SJSA1 (cell line): ENCODE data around the gene CEP164. TPM values are rescaled to one million over a fixed set of nuclear protein-coding genes. Genes with fewer than 3 reads are reported as not detected.
A peak's percentile ranks its signal among the peaks of the same experiment; 100 is the strongest.
"Not testable (repeated sequence)": the region's sequence is repeated elsewhere in the genome, so short reads cannot be mapped to it uniquely, and the experiment has no call there.

Experiments used
- DNase-seq, 2 experiments: peaks; one replicate each; pipeline ENCODE4 v3.0.0-alpha.2; 2015 to 2020; ENCODE audit warnings: low spot score in 2 of 2, low read depth in 1 of 2
- H3K27ac ChIP-seq: fragments of 250-450 bp; sonication (Bioruptor Pico); 2 replicates; pipeline ENCODE4 v1.5.1; 2020; ENCODE audit warnings: mild to moderate bottlenecking, moderate library complexity
- H3K27me3 ChIP-seq: fragments of 250-450 bp; sonication (Bioruptor Pico); replicated peaks from 2 replicates; pipeline ENCODE4 v1.5.1; 2020; ENCODE audit warnings: mild to moderate bottlenecking, moderate library complexity
- H3K36me3 ChIP-seq: fragments of 250-450 bp; sonication (Bioruptor Pico); 2 replicates; pipeline ENCODE4 v1.5.1; 2020; ENCODE audit warnings: mild to moderate bottlenecking
- H3K4me1 ChIP-seq: fragments of 250-450 bp; sonication (Bioruptor Pico); replicated peaks from 2 replicates; pipeline ENCODE4 v1.6.1; 2021; ENCODE audit warnings: mild to moderate bottlenecking
- H3K4me3 ChIP-seq: fragments of 250-450 bp; sonication (Bioruptor Pico); 2 replicates; pipeline ENCODE4 v1.5.1; 2020; ENCODE audit warnings: mild to moderate bottlenecking
- H3K9me3 ChIP-seq: fragments of 250-450 bp; sonication (Bioruptor Pico); replicated peaks from 2 replicates; pipeline ENCODE4 v1.5.1; 2020; ENCODE audit warnings: mild to moderate bottlenecking
- total RNA-seq: library from RNA; depleted of rRNA; stranded (reverse); fragments of >200 nt; shearing (Covaris generic); gene quantifications from 2 replicates; pipeline ENCODE4 v1.2.3, GENCODE V29; 2014

Gene CEP164
- total RNA-seq, 1 experiment from 2014 or later, result 24.8 TPM

GRCh38 chr11:117442869-117443239 lies 115.2 kb downstream of the CEP164 start:
- Histone ChIP-seq H3K36me3 (no peaks in the 10 kb centered on the region), H3K27me3 (no peaks in the 10 kb centered on the region), H3K4me1 (peaks cover 10% of the 10 kb centered on the region), H3K27ac (no peak overlapping the region), H3K9me3 (no peaks in the 10 kb centered on the region), H3K4me3 (no peak overlapping the region)
- DNase-seq, result no peak

- Histone ChIP-seq H3K27me3 (no peaks in the 10 kb centered on the region), H3K4me1 (peaks cover 16% of the 10 kb centered on the region), H3K4me3 (no peak overlapping the region), H3K27ac (no peak overlapping the region), H3K36me3 (no peaks in the 10 kb centered on the region), H3K9me3 (no peaks in the 10 kb centered on the region)
- peak; percentile 52 to 69 for DNase-seq
These were observed 115.9 kb downstream of the CEP164 start for GRCh38 chr11:117443266-117444186.

- Histone ChIP-seq H3K27ac (no peak overlapping the region), H3K9me3 (no peaks in the 10 kb centered on the region), H3K36me3 (no peaks in the 10 kb centered on the region), H3K4me3 (no peak overlapping the region), H3K27me3 (no peaks in the 10 kb centered on the region), H3K4me1 (peaks cover 24% of the 10 kb centered on the region)
- DNase-seq, result no peak
These were observed 116.6 kb downstream of the CEP164 start for GRCh38 chr11:117444256-117444655.

- H3K4me3 ChIP-seq, result no peak overlapping the region
- H3K27ac ChIP-seq, result no peak overlapping the region
- peaks cover 31% of the 10 kb centered on the region for H3K4me1 ChIP-seq
- DNase-seq, result no peak
- H3K9me3 ChIP-seq, result no peaks in the 10 kb centered on the region
- no peaks in the 10 kb centered on the region for H3K27me3 ChIP-seq
- no peaks in the 10 kb centered on the region for H3K36me3 ChIP-seq
These were observed 117.3 kb downstream of the CEP164 start for GRCh38 chr11:117444711-117445658.

GRCh38 chr11:117449111-117449693 lies 121.5 kb downstream of the CEP164 start:
- H3K36me3 ChIP-seq, result no peaks in the 10 kb centered on the region
- H3K27me3 ChIP-seq, result no peaks in the 10 kb centered on the region
- DNase-seq, result peak; percentile 84 to 87

GRCh38 chr11:117453886-117454563 lies 126.4 kb downstream of the CEP164 start:
- DNase-seq, result no peak
- H3K27me3 ChIP-seq, result no peaks in the 10 kb centered on the region
- no peak overlapping the region for H3K4me3 ChIP-seq
- peaks cover 15% of the 10 kb centered on the region for H3K4me1 ChIP-seq
- H3K36me3 ChIP-seq, result no peaks in the 10 kb centered on the region
- no peaks in the 10 kb centered on the region for H3K9me3 ChIP-seq
- no peak overlapping the region for H3K27ac ChIP-seq

More at GRCh38 chr11:117449111-117449693, 121.5 kb downstream of the CEP164 start:
- Histone ChIP-seq H3K9me3 (no peaks in the 10 kb centered on the region), H3K4me3 (no peak overlapping the region), H3K27ac (peak overlapping the region; percentile 53), H3K4me1 (peaks cover 28% of the 10 kb centered on the region)

GRCh38 chr11:117454564-117454917 lies 126.9 kb downstream of the CEP164 start:
- no peak overlapping the region for H3K27ac ChIP-seq
- no peak for DNase-seq
- H3K4me3 ChIP-seq, result no peak overlapping the region
- peaks cover 10% of the 10 kb centered on the region for H3K4me1 ChIP-seq
- H3K27me3 ChIP-seq, result no peaks in the 10 kb centered on the region
- H3K36me3 ChIP-seq, result no peaks in the 10 kb centered on the region
- H3K9me3 ChIP-seq, result no peaks in the 10 kb centered on the region

GRCh38 chr11:117456027-117456720 lies 128.5 kb downstream of the CEP164 start:
- Histone ChIP-seq H3K36me3 (no peaks in the 10 kb centered on the region), H3K9me3 (no peaks in the 10 kb centered on the region), H3K4me1 (no peaks in the 10 kb centered on the region), H3K27me3 (no peaks in the 10 kb centered on the region), H3K27ac (no peak overlapping the region), H3K4me3 (no peak overlapping the region)
- DNase-seq, result no peak

GRCh38 chr11:117456721-117457029 lies 129.0 kb downstream of the CEP164 start:
- not testable (repeated sequence) for H3K27me3 ChIP-seq, H3K4me3 ChIP-seq, DNase-seq, H3K27ac ChIP-seq, H3K9me3 ChIP-seq, H3K36me3 ChIP-seq, H3K4me1 ChIP-seq

GRCh38 chr11:117457031-117457785 lies 129.6 kb downstream of the CEP164 start:
- H3K4me1 ChIP-seq, result no peaks in the 10 kb centered on the region
- no peak overlapping the region for H3K4me3 ChIP-seq
- H3K9me3 ChIP-seq, result no peaks in the 10 kb centered on the region
- H3K36me3 ChIP-seq, result no peaks in the 10 kb centered on the region
- no peak for DNase-seq
- no peak overlapping the region for H3K27ac ChIP-seq
- H3K27me3 ChIP-seq, result no peaks in the 10 kb centered on the region

GRCh38 chr11:117457835-117458234 lies 130.2 kb downstream of the CEP164 start:
- Histone ChIP-seq H3K4me3 (no peak overlapping the region), H3K27me3 (no peaks in the 10 kb centered on the region), H3K27ac (no peak overlapping the region), H3K4me1 (no peaks in the 10 kb centered on the region), H3K9me3 (no peaks in the 10 kb centered on the region), H3K36me3 (no peaks in the 10 kb centered on the region)
- DNase-seq, result no peak

GRCh38 chr11:117458275-117459122 lies 130.8 kb downstream of the CEP164 start:
- H3K4me1 ChIP-seq, result no peaks in the 10 kb centered on the region
- no peaks in the 10 kb centered on the region for H3K27me3 ChIP-seq
- no peak overlapping the region for H3K4me3 ChIP-seq
- H3K27ac ChIP-seq, result no peak overlapping the region
- DNase-seq, result no peak
- no peaks in the 10 kb centered on the region for H3K9me3 ChIP-seq
- H3K36me3 ChIP-seq, result no peaks in the 10 kb centered on the region
